GM12878 (cell line): Measurements from ENCODE around the gene IL34. TPM values are rescaled to one million over a fixed set of nuclear protein-coding genes. Genes with fewer than 3 reads are reported as not detected.

Experiments used
- ATAC-seq: fragments of 200-7000 bp; cut with Tn5 transposase; 3 replicates; pipeline ENCODE4 v1.9.1; 2020; ENCODE audit warnings: mild to moderate bottlenecking, moderate library complexity
- BruUV-seq: library from RNA; stranded (reverse); fragments of 400-500 nt; replicated peaks from 2 replicates; lab custom pipeline; 2021; lab: Mats Ljungman, UMichigan
- CTCF ChIA-PET: fragments of 300-600 bp; sonication (Branson Sonifier 250); formaldehyde crosslinking; extraction: SDS; loops from one replicate; lab custom pipeline; 2021; ENCODE audit warnings: inconsistent platforms; lab: Yijun Ruan, JAX
- POLR2A ChIA-PET: fragments of 350-600 bp; formaldehyde crosslinking; extraction: SDS; loops from one replicate; lab custom pipeline; 2021; ENCODE audit warnings: inconsistent platforms; lab: Charles Lee
- RAD21 ChIA-PET: fragments of 300-600 bp; sonication (Branson Sonifier 250); formaldehyde crosslinking; loops from one replicate; lab custom pipeline; 2023; ENCODE audit warnings: antibody characterized with exemption; ENCODE audit not compliant: unreplicated experiment; lab: Charles Lee
- SMC1A ChIA-PET: fragments of 300-600 bp; sonication (Branson Sonifier 250); formaldehyde crosslinking; loops from one replicate; lab custom pipeline; 2023; ENCODE audit not compliant: unreplicated experiment, uncharacterized antibody; lab: Charles Lee
- DNase-seq: peaks from one replicate; pipeline ENCODE4 v3.0.0-alpha.2; 2011; ENCODE audit warnings: low read depth, low spot score
- FAIRE-seq: peaks from 3 replicates; lab custom pipeline; 2011; peaks lifted over from hg19 to GRCh38; lab: Jason Lieb, UNC
- H2AFZ ChIP-seq: 2 replicates; pipeline ENCODE4 v1.6.0; 2011; ENCODE audit warnings: low read depth, low read length, control low read depth; ENCODE audit not compliant: control insufficient read depth
- H3K27ac ChIP-seq: 2 replicates; pipeline ENCODE4 v1.5.1; 2011; ENCODE audit warnings: control low read depth; ENCODE audit not compliant: control insufficient read depth, insufficient read depth
- H3K27me3 ChIP-seq, 2 experiments: replicated peaks in 1 of 2; 2 replicates each; pipeline versions ENCODE4 v1.6.0 to v1.6.1; 2011; ENCODE audit warnings: low read length in 1 of 2; ENCODE audit not compliant: control insufficient read depth in 2 of 2, insufficient read depth in 2 of 2
- H3K36me3 ChIP-seq, 2 experiments: 2 replicates each; pipeline ENCODE4 v1.5.1; 2011; ENCODE audit warnings: low read length in 1 of 2; ENCODE audit not compliant: control insufficient read depth in 2 of 2, insufficient read depth in 2 of 2
- H3K4me1 ChIP-seq: 2 replicates; pipeline ENCODE4 v1.6.1; 2011; ENCODE audit warnings: mild to moderate bottlenecking, low read length, moderate library complexity, mixed read lengths; ENCODE audit not compliant: control insufficient read depth, insufficient read depth
- H3K4me2 ChIP-seq: 2 replicates; pipeline ENCODE4 v1.6.0; 2011; ENCODE audit warnings: control low read depth; ENCODE audit not compliant: control insufficient read depth, insufficient read depth
- H3K4me3 ChIP-seq: fragments of 200-600 bp; sonication (generic); 2 replicates; pipeline ENCODE4 v1.5.1; 2016
- H3K79me2 ChIP-seq: 2 replicates; pipeline ENCODE4 v1.6.0; 2011; ENCODE audit warnings: low read length; ENCODE audit not compliant: control insufficient read depth, insufficient read depth
- H3K9ac ChIP-seq: 2 replicates; pipeline ENCODE4 v1.8.0; 2011; ENCODE audit warnings: low read length, control low read depth, mixed read lengths; ENCODE audit not compliant: control insufficient read depth, insufficient read depth
- H3K9me3 ChIP-seq: replicated peaks from 3 replicates; pipeline ENCODE4 v1.5.1; 2011; ENCODE audit warnings: mild to moderate bottlenecking, low read length; ENCODE audit not compliant: control insufficient read depth, insufficient read depth
- H4K20me1 ChIP-seq: 2 replicates; pipeline ENCODE4 v1.6.0; 2011; ENCODE audit not compliant: control insufficient read depth, insufficient read depth
- EED ChIP-seq: sonication (generic); IDR thresholded peaks from 2 replicates; pipeline ENCODE4 v1.6.1; 2016; ENCODE audit warnings: antibody characterized with exemption, low read depth
- FOS ChIP-seq: IDR thresholded peaks from 3 replicates; pipeline ENCODE4 v1.6.1; 2011; ENCODE audit warnings: borderline replicate concordance; ENCODE audit not compliant: insufficient read length; ENCODE audit errors: extremely low read depth
- IRF5 ChIP-seq: fragments of 450-650 bp; IDR thresholded peaks from 2 replicates; pipeline ENCODE4 v1.6.1; 2017; ENCODE audit warnings: borderline replicate concordance
- MTA3 ChIP-seq: IDR thresholded peaks from 2 replicates; pipeline ENCODE4 v1.6.1; 2012; ENCODE audit warnings: low read length, inconsistent platforms, borderline replicate concordance
- MXI1 ChIP-seq: fragments of 150-350 bp; IDR thresholded peaks from 2 replicates; pipeline ENCODE4 v1.6.1; 2011; ENCODE audit warnings: low read depth, mild to moderate bottlenecking, inconsistent platforms, low read length, improper control_type of control experiment
- NR2F1 ChIP-seq: fragments of 450-650 bp; conservative IDR thresholded peaks from 2 replicates; pipeline ENCODE4 v1.6.1; 2017; ENCODE audit warnings: mild to moderate bottlenecking
- PAX5 ChIP-seq: IDR thresholded peaks from 2 replicates; pipeline ENCODE4 v1.6.1; 2011; ENCODE audit warnings: low read depth, low read length, borderline replicate concordance
- PAX8 ChIP-seq: fragments of 450-650 bp; IDR thresholded peaks from 2 replicates; pipeline ENCODE4 v1.6.1; 2017; ENCODE audit warnings: mild to moderate bottlenecking, moderate library complexity
- POLR2AphosphoS5 ChIP-seq: IDR thresholded peaks from 2 replicates; pipeline ENCODE4 v1.6.1; 2011; ENCODE audit warnings: mild to moderate bottlenecking, low read length, inconsistent platforms
- PRDM15 ChIP-seq: fragments of 450-650 bp; formaldehyde crosslinking; IDR thresholded peaks from 2 replicates; pipeline ENCODE4 v1.4.0; 2020; ENCODE audit warnings: mild to moderate bottlenecking, moderate library complexity
- RB1 ChIP-seq: fragments of 450-650 bp; formaldehyde crosslinking; IDR thresholded peaks from 2 replicates; pipeline ENCODE4 v1.6.1; 2017; ENCODE audit warnings: mild to moderate bottlenecking, borderline replicate concordance
- SIX5 ChIP-seq: IDR thresholded peaks from 2 replicates; pipeline ENCODE4 v1.6.1; 2011; ENCODE audit warnings: mild to moderate bottlenecking, low read depth, low read length, moderate library complexity; ENCODE audit not compliant: severe bottlenecking
- YBX1 ChIP-seq: fragments of 450-650 bp; IDR thresholded peaks from 2 replicates; pipeline ENCODE4 v1.6.1; 2016; ENCODE audit warnings: antibody characterized with exemption
- WGBS: methylation state at CpG from one replicate; pipeline ENCODE4 v1.1.6; 2016; ENCODE audit warnings: low lambda C conversion rate; ENCODE audit not compliant: insufficient replicate concordance, insufficient coverage; ENCODE audit errors: missing lambda C conversion rate; 5-methylcytosine and 5-hydroxymethylcytosine counted together
- in situ Hi-C: fragments of 300-500 bp; cut with MboI; formaldehyde crosslinking; loops from 9 replicates; pipeline ENCODE4 v1.14.3; 2018; ENCODE audit warnings: mixed read lengths
- intact Hi-C: fragments of 100-400 bp; cut with micrococcal nuclease; formaldehyde crosslinking; loops from one replicate; pipeline ENCODE4 v1.14.2; 2022; ENCODE audit not compliant: unreplicated experiment
- polyA plus RNA-seq, 11 experiments: library from polyadenylated mRNA; depleted of rRNA in 4 of 11; unstranded in 6 of 11; stranded (reverse) in 5 of 11; fragments of >200 nt; fragmentation: Nextera tagmentation in 4 of 11; fragmentation: Illumina TruSeq in 1 of 11; extraction: Ambion mirVana in 4 of 11; extraction: Trizol in 1 of 11; gene quantifications; 1 replicate in 1 of 11; 2 replicates in 10 of 11; pipeline versions ENCODE4 v1.2.1 to v1.2.3, GENCODE V29; 2011 to 2016; ENCODE audit warnings: inconsistent platforms in 2 of 11, missing spikeins in 2 of 11, low read depth in 1 of 11
- total RNA-seq, 4 experiments: library from RNA; depleted of rRNA in 3 of 4; stranded (reverse); fragments of >200 nt in 3 of 4; fragmentation: Illumina TruSeq in 1 of 4; extraction: Trizol in 1 of 4; gene quantifications; 2 replicates each; pipeline versions ENCODE4 v1.2.1 to v1.2.3, GENCODE V29; 2013 to 2021
- TF ChIP-seq, protein P1 (sequence below): fragments of 450-650 bp; IDR thresholded peaks from 2 replicates; pipeline ENCODE4 v1.6.1; 2016; ENCODE audit warnings: mild to moderate bottlenecking

The IL34 gene
- total and polyA plus RNA-seq, 10 of the 15 experiments (the other 5 are each of a cell fraction or from before 2014, with no cell fraction given), result 0.27 to 0.40 TPM; not detected in 8

- no peak for DNase-seq
- ChIA-PET RAD21 (no interaction called here), POLR2A (no interaction called here), SMC1A (no interaction called here), CTCF (no interaction called here)
- Histone ChIP-seq H2AFZ (no peak overlapping the region), H3K36me3 (no peaks in the 10 kb centered on the region), H3K9me3 (no peaks in the 10 kb centered on the region), H4K20me1 (no peaks in the 10 kb centered on the region), H3K4me1 (no peaks in the 10 kb centered on the region), H3K27me3 (no peaks in the 10 kb centered on the region; a peak in 2 of 4 replicates), H3K27ac (no peak overlapping the region), H3K79me2 (no peaks in the 10 kb centered on the region), H3K4me3 (no peak overlapping the region), H3K9ac (no peak overlapping the region), H3K4me2 (no peak overlapping the region)
- FAIRE-seq, result no peak
- 96% methylated on average over 1 of the region's 1 CpG for WGBS
- intact Hi-C loops, result no loop called here
- ATAC-seq, result no peak
- in situ Hi-C loops, result no loop called here
- TF ChIP-seq NR2F1 (no peak), IRF5 (no peak), POLR2AphosphoS5 (no peak), PAX8 (no peak), YBX1 (no peak), EED (no peak)
- no TSS peak for BruUV-seq
Observed at GRCh38 chr16:70605283-70605657, 41.1 kb upstream of the IL34 start.

DNA sequence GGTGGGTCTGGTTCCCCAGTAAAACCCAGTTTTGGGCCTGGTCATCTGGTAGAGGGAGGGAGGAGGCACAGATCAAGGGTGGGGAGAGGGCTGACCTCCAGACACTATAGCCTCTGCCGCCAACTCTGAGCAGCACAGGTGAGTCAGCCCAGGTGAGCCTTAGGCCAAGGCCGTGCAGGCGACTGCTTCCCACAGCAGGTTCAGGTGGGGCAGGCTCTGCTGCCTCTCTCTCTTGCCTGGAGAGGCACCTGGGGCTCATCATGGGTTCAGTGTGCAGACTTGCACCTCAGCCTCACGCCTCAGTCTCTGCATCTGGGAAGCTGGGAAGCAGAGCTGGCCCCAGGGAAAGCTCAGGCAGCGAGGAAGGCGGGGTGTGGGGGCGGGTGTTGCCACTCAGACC, 37.8 kb upstream of the IL34 start:
- Histone ChIP-seq H3K4me2 (no peak overlapping the region), H3K9me3 (no peaks in the 10 kb centered on the region), H3K27ac (no peak overlapping the region), H3K79me2 (no peaks in the 10 kb centered on the region), H3K9ac (no peak overlapping the region), H4K20me1 (no peaks in the 10 kb centered on the region), H3K4me1 (no peaks in the 10 kb centered on the region), H3K4me3 (no peak overlapping the region), H3K36me3 (no peaks in the 10 kb centered on the region), H2AFZ (no peak overlapping the region), H3K27me3 (no peaks in the 10 kb centered on the region; a peak in 1 of 4 replicates)
- DNase-seq, result no peak
- intact Hi-C loops (no loop called here), in situ Hi-C loops (no loop called here)
- RAD21 ChIA-PET, result no interaction called here
- no peak for ATAC-seq
- POLR2A ChIA-PET, result no interaction called here
- SMC1A ChIA-PET, result no interaction called here
- no peak for FAIRE-seq
- CTCF ChIA-PET, result interaction anchor here (0.7 kb wide), 1 partner anchor 279 kb away, joined by 3 read pairs; no protein-coding TSS in a partner anchor
- 39% methylated on average over 7 of the region's 7 CpGs for WGBS
- BruUV-seq, result no TSS peak
- no peak for TF ChIP-seq FOS
- TF ChIP-seq MXI1, result no peak
- TF ChIP-seq RB1, result no peak
- TF ChIP-seq PAX5, result no peak
- no peak for TF ChIP-seq PRDM15
- no peak for TF ChIP-seq MTA3
- TF ChIP-seq SIX5, result no peak
- TF ChIP-seq, protein P1, sequence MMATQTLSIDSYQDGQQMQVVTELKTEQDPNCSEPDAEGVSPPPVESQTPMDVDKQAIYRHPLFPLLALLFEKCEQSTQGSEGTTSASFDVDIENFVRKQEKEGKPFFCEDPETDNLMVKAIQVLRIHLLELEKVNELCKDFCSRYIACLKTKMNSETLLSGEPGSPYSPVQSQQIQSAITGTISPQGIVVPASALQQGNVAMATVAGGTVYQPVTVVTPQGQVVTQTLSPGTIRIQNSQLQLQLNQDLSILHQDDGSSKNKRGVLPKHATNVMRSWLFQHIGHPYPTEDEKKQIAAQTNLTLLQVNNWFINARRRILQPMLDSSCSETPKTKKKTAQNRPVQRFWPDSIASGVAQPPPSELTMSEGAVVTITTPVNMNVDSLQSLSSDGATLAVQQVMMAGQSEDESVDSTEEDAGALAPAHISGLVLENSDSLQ, result no peak
